A673 (cell line): ENCODE results near the gene TSG101.

Experiments
- CTCF ChIP-seq: fragments of 300-800, 200-600 bp; sonication (generic); conservative IDR thresholded peaks from 2 replicates; pipeline ENCODE4 v1.5.1; 2017; ENCODE audit warnings: low read depth, mild to moderate bottlenecking, antibody characterized with exemption, low read length, moderate library complexity, mixed read lengths
- EZH2 ChIP-seq: fragments of 200-600 bp; sonication (generic); IDR thresholded peaks from 2 replicates; pipeline ENCODE4 v1.6.1; 2017; ENCODE audit warnings: borderline replicate concordance, low read depth, mild to moderate bottlenecking, mixed read lengths, antibody characterized with exemption, low read length; ENCODE audit not compliant: poor library complexity, severe bottlenecking

- TF ChIP-seq CTCF, result no peak
- TF ChIP-seq EZH2, result no peak
These were observed 617 bp downstream of the TSG101 start for GRCh38 chr11:18526130-18526520.
